Lower lobe of right lung (tissue), 2 donors: Measurements from ENCODE around the gene KIAA1217. TPM values are rescaled to one million over a fixed set of nuclear protein-coding genes. Genes with fewer than 3 reads are reported as not detected.
"Not testable (repeated sequence)": the region's sequence is repeated elsewhere in the genome, so short reads cannot be mapped to it uniquely, and the experiment has no call there.

Experiments used
- ATAC-seq, 2 donors: fragments of 200-7000 bp; cut with Tn5 transposase; one replicate each; pipeline ENCODE4 v1.9.1; 2020 to 2022; ENCODE audit warnings: mild to moderate bottlenecking in 2 of 2, moderate library complexity in 2 of 2
- DNase-seq: peaks from one replicate; pipeline ENCODE4 v3.0.0-alpha.2; 2020
- H3K27ac ChIP-seq: fragments of 200-600 bp; one replicate; pipeline ENCODE4 v1.8.0; 2022
- H3K27me3 ChIP-seq: fragments of 200-600 bp; one replicate; pipeline ENCODE4 v1.8.0; 2022; ENCODE audit warnings: low read depth
- H3K36me3 ChIP-seq: fragments of 200-600 bp; one replicate; pipeline ENCODE4 v1.8.0; 2022; ENCODE audit warnings: mild to moderate bottlenecking
- H3K4me1 ChIP-seq: fragments of 200-600 bp; one replicate; pipeline ENCODE4 v1.8.0; 2022
- H3K4me3 ChIP-seq: fragments of 200-600 bp; one replicate; pipeline ENCODE4 v1.8.0; 2022; ENCODE audit warnings: mild to moderate bottlenecking
- H3K9me3 ChIP-seq: fragments of 200-600 bp; one replicate; pipeline ENCODE4 v1.8.0; 2022
- CTCF ChIP-seq: fragments of 200-600 bp; IDR thresholded peaks from one replicate; pipeline ENCODE4 v1.8.0; 2022; ENCODE audit warnings: antibody characterized with exemption, mild to moderate bottlenecking
- intact Hi-C: fragments of 100-400 bp; cut with DNase I; formaldehyde crosslinking; loops from one replicate; pipeline ENCODE4 v1.11.0; 2022
- total RNA-seq: library from RNA; stranded (reverse); fragmentation: NEBNext Ultra II Directional; extraction: Animal tissue kit (Norgen Biotek cat#: 25700); gene quantifications from one replicate; pipeline ENCODE4 v1.2.1, GENCODE V29; 2021
- donor health status: DM: no; HTN: yes; CAD: no; lungs with severe emphysema.

KIAA1217 gene
- total RNA-seq, 1 donor from 2014 or later, result 37.2 TPM

- Histone ChIP-seq H3K9me3 (no peaks in the 10 kb centered on the region), H3K4me1 (peaks cover 18% of the 10 kb centered on the region), H3K4me3 (no peak overlapping the region), H3K27me3 (no peaks in the 10 kb centered on the region), H3K27ac (no peak overlapping the region), H3K36me3 (no peaks in the 10 kb centered on the region)
- TF ChIP-seq CTCF, result no peak
- intact Hi-C loops, result no loop called here
- no peak for DNase-seq
- ATAC-seq, result no peak
Observed at GRCh38 chr10:24344695-24345463, 135.9 kb downstream of the KIAA1217 start.

GRCh38 chr10:24346877-24347519, 138.1 kb downstream of the KIAA1217 start:
- H3K4me3 ChIP-seq, result no peak overlapping the region
- no peak for TF ChIP-seq CTCF
- H3K9me3 ChIP-seq, result no peaks in the 10 kb centered on the region
- peaks cover 18% of the 10 kb centered on the region for H3K4me1 ChIP-seq
- no peaks in the 10 kb centered on the region for H3K36me3 ChIP-seq
- peak; percentile 54 to 77 for ATAC-seq
- DNase-seq, result no peak
- H3K27me3 ChIP-seq, result no peaks in the 10 kb centered on the region
- intact Hi-C loops, result no loop called here
- H3K27ac ChIP-seq, result no peak overlapping the region

- Histone ChIP-seq H3K27ac (no peak overlapping the region), H3K36me3 (no peaks in the 10 kb centered on the region), H3K4me1 (peaks cover 4% of the 10 kb centered on the region), H3K4me3 (no peak overlapping the region), H3K9me3 (no peaks in the 10 kb centered on the region), H3K27me3 (no peaks in the 10 kb centered on the region)
- DNase-seq (no peak), ATAC-seq (no peak)
- no peak for TF ChIP-seq CTCF
- intact Hi-C loops, result no loop called here
Observed at GRCh38 chr10:24349379-24350001, 140.6 kb downstream of the KIAA1217 start.

- Histone ChIP-seq H3K4me1 (no peaks in the 10 kb centered on the region), H3K4me3 (no peak overlapping the region), H3K27ac (no peak overlapping the region), H3K9me3 (no peaks in the 10 kb centered on the region), H3K36me3 (no peaks in the 10 kb centered on the region), H3K27me3 (no peaks in the 10 kb centered on the region)
- intact Hi-C loops, result no loop called here
- TF ChIP-seq CTCF, result no peak
- DNase-seq (no peak), ATAC-seq (no peak)
Observed at GRCh38 chr10:24350070-24350921, 141.4 kb downstream of the KIAA1217 start.

- H3K4me1 ChIP-seq, DNase-seq, H3K4me3 ChIP-seq, H3K36me3 ChIP-seq, H3K27me3 ChIP-seq, H3K27ac ChIP-seq, H3K9me3 ChIP-seq, intact Hi-C loops, ATAC-seq: not testable (repeated sequence)
Observed at GRCh38 chr10:24350922-24351225, 141.9 kb downstream of the KIAA1217 start.
